ENCODE results near the gene ZNRF2. TPM values are rescaled to one million over a fixed set of nuclear protein-coding genes. Genes with fewer than 3 reads are reported as not detected.

ZNRF2 gene
- total and polyA plus RNA-seq, 2 donors (not counting 1 experiment from before 2014, with no cell fraction given) = 2.6 to 7.9 TPM

- Histone ChIP-seq H3K4me2 (ENCODE audit: extremely low read depth, insufficient read depth, low read length) (no peak overlapping the region), H3K4me1 (ENCODE audit: control insufficient read depth, extremely low read depth, insufficient read depth, low read length) (no peaks in the 10 kb centered on the region), H3K79me2 (ENCODE audit: control insufficient read depth, insufficient read depth, low read length) (no peaks in the 10 kb centered on the region), H2AFZ (ENCODE audit: low read length) (no peak overlapping the region), H3K9ac (ENCODE audit: insufficient read depth, low read length) (no peak overlapping the region), H3K27me3 (ENCODE audit: control insufficient read depth, insufficient read depth, low read length) (no peaks in the 10 kb centered on the region), H3K4me3 (replicated peaks in 1 of 4; ENCODE audit: control extremely low read depth in 1 of 4, insufficient read depth in 1 of 4, low read depth in 3 of 4, low read length in 4 of 4) (no peak overlapping the region), H3K27ac (ENCODE audit: insufficient read depth, low read length) (no peak overlapping the region), H3K36me3 (ENCODE audit: control insufficient read depth, insufficient read depth, low read length) (no peaks in the 10 kb centered on the region), H3K9me3 (ENCODE audit: control insufficient read depth, insufficient read depth, low read depth, low read length) (no peaks in the 10 kb centered on the region), H4K20me1 (ENCODE audit: control insufficient read depth, extremely low read depth, insufficient read depth, low read length) (no peaks in the 10 kb centered on the region)
- no peak for TF ChIP-seq CTCF (conservative IDR thresholded peaks at IDR 0.05 in 1 of 2, IDR thresholded peaks at IDR 0.05 in 1 of 2; ENCODE audit: low read depth in 1 of 2, low read length in 2 of 2)
- no peak for DNase-seq (ENCODE audit: low read depth in 2 of 2)
Measured at GRCh38 chr7:30278849-30279652, 5.3 kb upstream of the ZNRF2 start.

- H2AFZ ChIP-seq (ENCODE audit: low read length) = no peak overlapping the region
- H3K27me3 ChIP-seq (ENCODE audit: control insufficient read depth, insufficient read depth, low read length) = no peaks in the 10 kb centered on the region
- no peak overlapping the region for H3K4me2 ChIP-seq (ENCODE audit: extremely low read depth, insufficient read depth, low read length)
- H3K36me3 ChIP-seq (ENCODE audit: control insufficient read depth, insufficient read depth, low read length) = no peaks in the 10 kb centered on the region
- no peaks in the 10 kb centered on the region for H4K20me1 ChIP-seq (ENCODE audit: control insufficient read depth, extremely low read depth, insufficient read depth, low read length)
- no peak overlapping the region for H3K27ac ChIP-seq (ENCODE audit: insufficient read depth, low read length)
- TF ChIP-seq CTCF (conservative IDR thresholded peaks at IDR 0.05 in 1 of 2, IDR thresholded peaks at IDR 0.05 in 1 of 2; ENCODE audit: low read depth in 1 of 2, low read length in 2 of 2) (no peak), EZH2 (IDR thresholded peaks at IDR 0.05; ENCODE audit: low read length, missing control alignments) (no peak)
- H3K79me2 ChIP-seq (ENCODE audit: control insufficient read depth, insufficient read depth, low read length) = no peaks in the 10 kb centered on the region
- no peak overlapping the region for H3K9ac ChIP-seq (ENCODE audit: insufficient read depth, low read length)
- no peak for DNase-seq (ENCODE audit: low read depth in 2 of 2)
- no peaks in the 10 kb centered on the region for H3K9me3 ChIP-seq (ENCODE audit: control insufficient read depth, insufficient read depth, low read depth, low read length)
- no peaks in the 10 kb centered on the region for H3K4me1 ChIP-seq (ENCODE audit: control insufficient read depth, extremely low read depth, insufficient read depth, low read length)
- H3K4me3 ChIP-seq (replicated peaks in 1 of 4; ENCODE audit: control extremely low read depth in 1 of 4, insufficient read depth in 1 of 4, low read depth in 3 of 4, low read length in 4 of 4) = no peak overlapping the region
Measured at GRCh38 chr7:30279653-30279904, 4.8 kb upstream of the ZNRF2 start.

GRCh38 chr7:30280631-30281030 lies 3.8 kb upstream of the ZNRF2 start:
- Histone ChIP-seq H3K27ac (ENCODE audit: insufficient read depth, low read length) (no peak overlapping the region), H3K36me3 (ENCODE audit: control insufficient read depth, insufficient read depth, low read length) (no peaks in the 10 kb centered on the region), H3K4me1 (ENCODE audit: control insufficient read depth, extremely low read depth, insufficient read depth, low read length) (no peaks in the 10 kb centered on the region), H3K79me2 (ENCODE audit: control insufficient read depth, insufficient read depth, low read length) (no peaks in the 10 kb centered on the region), H3K9me3 (ENCODE audit: control insufficient read depth, insufficient read depth, low read depth, low read length) (no peaks in the 10 kb centered on the region), H3K9ac (ENCODE audit: insufficient read depth, low read length) (no peak overlapping the region), H3K4me3 (replicated peaks in 1 of 4; ENCODE audit: control extremely low read depth in 1 of 4, insufficient read depth in 1 of 4, low read depth in 3 of 4, low read length in 4 of 4) (no peak overlapping the region), H2AFZ (ENCODE audit: low read length) (no peak overlapping the region), H4K20me1 (ENCODE audit: control insufficient read depth, extremely low read depth, insufficient read depth, low read length) (no peaks in the 10 kb centered on the region), H3K4me2 (ENCODE audit: extremely low read depth, insufficient read depth, low read length) (no peak overlapping the region), H3K27me3 (ENCODE audit: control insufficient read depth, insufficient read depth, low read length) (no peaks in the 10 kb centered on the region)
- TF ChIP-seq EZH2 (IDR thresholded peaks at IDR 0.05; ENCODE audit: low read length, missing control alignments) (no peak), CTCF (conservative IDR thresholded peaks at IDR 0.05 in 1 of 2, IDR thresholded peaks at IDR 0.05 in 1 of 2; ENCODE audit: low read depth in 1 of 2, low read length in 2 of 2) (no peak)
- no peak for DNase-seq (ENCODE audit: low read depth in 2 of 2)

Measured in fibroblast of lung (primary cell).